Measurements from ENCODE around the gene GNAO1. TPM values are rescaled to one million over a fixed set of nuclear protein-coding genes. Genes with fewer than 3 reads are reported as not detected.

The GNAO1 gene
- total and polyA plus RNA-seq, 2 experiments from 2014 or later: under 0.01 to 0.18 TPM

GRCh38 chr16:56363181-56363716 is 172.0 kb downstream of the GNAO1 start:
- Histone ChIP-seq H3K79me2 (ENCODE audit: insufficient read depth) (no peaks in the 10 kb centered on the region), H3K4me3 (no peak overlapping the region), H2AFZ (no peak overlapping the region), H3K4me2 (ENCODE audit: unreplicated experiment) (no peak overlapping the region), H3K9me2 (ENCODE audit: insufficient read depth) (no peaks in the 10 kb centered on the region), H3K27me3 (replicated peaks; ENCODE audit: insufficient read depth) (no peaks in the 10 kb centered on the region), H3K9ac (no peak overlapping the region), H3K36me3 (ENCODE audit: low read depth) (peaks cover 20% of the 10 kb centered on the region; the same call in 1 of the 2 replicates), H4K20me1 (ENCODE audit: insufficient read depth) (no peaks in the 10 kb centered on the region), H3K27ac (no peak overlapping the region), H3K4me1 (ENCODE audit: insufficient read depth) (no peaks in the 10 kb centered on the region), H3F3A (ENCODE audit: insufficient read depth) (peaks cover 13% of the 10 kb centered on the region; the same call in 1 of the 2 replicates), H3K9me3 (ENCODE audit: low read depth) (no peaks in the 10 kb centered on the region)
- WGBS, 2 experiments (ENCODE audit: low coverage in 1 of 2, low lambda C conversion rate in 2 of 2, missing lambda C conversion rate in 2 of 2): 97 to 98% methylated on average over 6 of the region's 6 CpGs
- in situ Hi-C loops (cut with MboI): loop anchor here (25.0 kb wide), 1 partner anchor 876 kb away; the partner anchor contains the start of gene MMP2
- TF ChIP-seq EZH2 (IDR thresholded peaks at IDR 0.05; ENCODE audit: insufficient read depth, poor library complexity, severe bottlenecking): no peak
- TF ChIP-seq EZH2phosphoT487 (IDR thresholded peaks at IDR 0.05; ENCODE audit: insufficient read depth, low read depth): no peak
- DNase-seq: no peak

DNA sequence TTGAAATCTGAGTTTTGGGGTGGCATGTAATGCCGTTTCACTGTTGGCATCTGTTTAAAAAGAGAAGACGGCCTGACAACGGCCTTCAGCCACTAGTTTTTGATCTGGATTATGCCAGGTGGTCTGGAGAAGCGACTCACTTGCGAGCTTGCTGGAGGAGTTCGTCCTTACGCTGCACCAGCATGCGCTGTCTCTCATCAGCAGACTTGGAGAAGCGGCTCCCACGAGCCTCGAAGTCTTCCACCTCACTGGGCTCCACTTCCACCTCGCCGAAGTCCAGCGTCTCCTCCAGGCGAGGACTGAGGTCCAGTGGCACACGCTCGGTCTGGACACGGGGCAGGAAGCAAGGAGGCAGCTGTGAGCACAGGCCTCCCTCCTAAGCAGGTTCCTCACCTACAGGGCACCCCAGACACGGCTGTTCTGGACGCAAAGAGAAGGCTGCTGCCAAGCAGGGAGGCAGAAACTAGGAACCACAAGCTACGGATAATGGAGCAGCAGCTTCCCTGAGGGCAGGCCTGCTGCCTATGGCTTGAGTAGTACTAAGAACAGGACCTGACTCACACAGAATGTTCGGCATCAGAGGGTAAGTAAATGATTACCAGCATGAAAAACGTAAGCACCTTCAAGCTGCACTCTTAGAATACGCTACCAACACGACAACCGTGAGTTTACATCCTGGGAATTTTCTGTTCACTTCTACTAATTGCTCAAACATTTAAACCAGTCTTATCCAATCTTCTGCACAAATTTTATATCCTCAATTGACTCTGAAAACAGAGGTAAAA is 172.7 kb downstream of the GNAO1 start:
- Histone ChIP-seq H3K27me3 (replicated peaks; ENCODE audit: insufficient read depth) (no peaks in the 10 kb centered on the region), H3K4me3 (no peak overlapping the region), H2AFZ (no peak overlapping the region), H3K4me2 (ENCODE audit: unreplicated experiment) (no peak overlapping the region), H3K4me1 (ENCODE audit: insufficient read depth) (no peaks in the 10 kb centered on the region), H3K9me2 (ENCODE audit: insufficient read depth) (no peaks in the 10 kb centered on the region), H3K79me2 (ENCODE audit: insufficient read depth) (no peaks in the 10 kb centered on the region), H3K9me3 (ENCODE audit: low read depth) (no peaks in the 10 kb centered on the region), H3F3A (ENCODE audit: insufficient read depth) (peaks cover 6% of the 10 kb centered on the region; the same call in 1 of the 2 replicates), H3K36me3 (ENCODE audit: low read depth) (peaks cover 27% of the 10 kb centered on the region; the same call in 1 of the 2 replicates), H4K20me1 (ENCODE audit: insufficient read depth) (no peaks in the 10 kb centered on the region), H3K9ac (no peak overlapping the region), H3K27ac (no peak overlapping the region)
- in situ Hi-C loops (cut with MboI): loop anchor here (25.0 kb wide), 1 partner anchor 877 kb away; the partner anchor contains the start of gene MMP2
- DNase-seq: no peak
- 97% methylated on average over 26 of the region's 26 CpGs for WGBS, 2 experiments (ENCODE audit: low coverage in 1 of 2, low lambda C conversion rate in 2 of 2, missing lambda C conversion rate in 2 of 2)
- TF ChIP-seq EZH2 (IDR thresholded peaks at IDR 0.05; ENCODE audit: insufficient read depth, poor library complexity, severe bottlenecking) (no peak), EZH2phosphoT487 (IDR thresholded peaks at IDR 0.05; ENCODE audit: insufficient read depth, low read depth) (no peak)

- in situ Hi-C loops (cut with MboI): loop anchor here (25.0 kb wide), 1 partner anchor 878 kb away; the partner anchor contains the start of gene MMP2
- H3K27me3 ChIP-seq (replicated peaks; ENCODE audit: insufficient read depth): no peaks in the 10 kb centered on the region
- H3K79me2 ChIP-seq (ENCODE audit: insufficient read depth): 0 out of 2 replicates have a peak, but pooled peaks cover 5% of the 10 kb centered on the region
- H3K27ac ChIP-seq: no peak overlapping the region
- no peak for TF ChIP-seq EZH2phosphoT487 (IDR thresholded peaks at IDR 0.05; ENCODE audit: insufficient read depth, low read depth)
- TF ChIP-seq EZH2 (IDR thresholded peaks at IDR 0.05; ENCODE audit: insufficient read depth, poor library complexity, severe bottlenecking): no peak
- no peaks in the 10 kb centered on the region for H3K9me2 ChIP-seq (ENCODE audit: insufficient read depth)
- no peak overlapping the region for H3K4me2 ChIP-seq (ENCODE audit: unreplicated experiment)
- no peak overlapping the region for H3K9ac ChIP-seq
- H4K20me1 ChIP-seq (ENCODE audit: insufficient read depth): no peaks in the 10 kb centered on the region
- no peak overlapping the region for H2AFZ ChIP-seq
- H3F3A ChIP-seq (ENCODE audit: insufficient read depth): peaks cover 4% of the 10 kb centered on the region; the same call in 1 of the 2 replicates
- H3K36me3 ChIP-seq (ENCODE audit: low read depth): peaks cover 31% of the 10 kb centered on the region; the same call in 1 of the 2 replicates
- no peak overlapping the region for H3K4me3 ChIP-seq
- H3K4me1 ChIP-seq (ENCODE audit: insufficient read depth): 0 out of 2 replicates have a peak, but pooled peaks cover under 1% of the 10 kb centered on the region
- WGBS, 2 experiments (ENCODE audit: low coverage in 1 of 2, low lambda C conversion rate in 2 of 2, missing lambda C conversion rate in 2 of 2): 93 to 94% methylated on average over 8 of the region's 8 CpGs
- no peak for DNase-seq
- no peaks in the 10 kb centered on the region for H3K9me3 ChIP-seq (ENCODE audit: low read depth)
Measured at GRCh38 chr16:56364865-56365264, 173.6 kb downstream of the GNAO1 start.

- no peak overlapping the region for H3K4me3 ChIP-seq
- no peaks in the 10 kb centered on the region for H4K20me1 ChIP-seq (ENCODE audit: insufficient read depth)
- H3K27me3 ChIP-seq (replicated peaks; ENCODE audit: insufficient read depth): no peaks in the 10 kb centered on the region
- peaks cover 7% of the 10 kb centered on the region; the same call in 1 of the 2 replicates for H3K79me2 ChIP-seq (ENCODE audit: insufficient read depth)
- no peaks in the 10 kb centered on the region for H3K9me3 ChIP-seq (ENCODE audit: low read depth)
- in situ Hi-C loops (cut with MboI): loop anchor here (25.0 kb wide), 1 partner anchor 878 kb away; the partner anchor contains the start of gene MMP2
- no peak overlapping the region for H3K27ac ChIP-seq
- H3K4me1 ChIP-seq (ENCODE audit: insufficient read depth): peaks cover 7% of the 10 kb centered on the region
- no peak overlapping the region for H3K4me2 ChIP-seq (ENCODE audit: unreplicated experiment)
- no peak for DNase-seq
- no peak overlapping the region for H2AFZ ChIP-seq
- H3K9me2 ChIP-seq (ENCODE audit: insufficient read depth): no peaks in the 10 kb centered on the region
- peaks cover 6% of the 10 kb centered on the region; the same call in 1 of the 2 replicates for H3F3A ChIP-seq (ENCODE audit: insufficient read depth)
- no peak overlapping the region for H3K9ac ChIP-seq
- TF ChIP-seq EZH2phosphoT487 (IDR thresholded peaks at IDR 0.05; ENCODE audit: insufficient read depth, low read depth): no peak
- no peak for TF ChIP-seq EZH2 (IDR thresholded peaks at IDR 0.05; ENCODE audit: insufficient read depth, poor library complexity, severe bottlenecking)
- peaks cover 31% of the 10 kb centered on the region; the same call in 1 of the 2 replicates for H3K36me3 ChIP-seq (ENCODE audit: low read depth)
- WGBS, 2 experiments (ENCODE audit: low coverage in 1 of 2, low lambda C conversion rate in 2 of 2, missing lambda C conversion rate in 2 of 2): 98 to 99% methylated on average over 7 of the region's 7 CpGs
Measured at GRCh38 chr16:56365552-56365951, 174.3 kb downstream of the GNAO1 start.
